ENCODE measurements around the gene AOPEP.

Gene AOPEP

GRCh38 chr9:94785215-94786169, 59.0 kb downstream of the AOPEP start:
- no peak overlapping the region for H3K4me3 ChIP-seq (ENCODE audit: low read depth, low read length)

GRCh38 chr9:94786586-94786985, 60.1 kb downstream of the AOPEP start:
- H3K4me3 ChIP-seq (ENCODE audit: low read depth, low read length), result no peak overlapping the region

GRCh38 chr9:94787266-94787665, 60.8 kb downstream of the AOPEP start:
- H3K4me3 ChIP-seq (ENCODE audit: low read depth, low read length), result no peak overlapping the region

- H3K4me3 ChIP-seq (ENCODE audit: low read depth, low read length), result no peak overlapping the region
Observed at GRCh38 chr9:94788570-94789105, 62.1 kb downstream of the AOPEP start.

GRCh38 chr9:94791435-94791834, 64.9 kb downstream of the AOPEP start:
- no peak overlapping the region for H3K4me3 ChIP-seq (ENCODE audit: low read depth, low read length)

GRCh38 chr9:94792511-94792910, 66.0 kb downstream of the AOPEP start:
- no peak overlapping the region for H3K4me3 ChIP-seq (ENCODE audit: low read depth, low read length)

GRCh38 chr9:94794476-94795167, 68.1 kb downstream of the AOPEP start:
- H3K4me3 ChIP-seq (ENCODE audit: low read depth, low read length), result no peak overlapping the region

- no peak overlapping the region for H3K4me3 ChIP-seq (ENCODE audit: low read depth, low read length)
Observed at GRCh38 chr9:94796687-94797086, 70.2 kb downstream of the AOPEP start.

- H3K4me3 ChIP-seq (ENCODE audit: low read depth, low read length), result no peak overlapping the region
Observed at GRCh38 chr9:94798201-94798600, 71.7 kb downstream of the AOPEP start.

GRCh38 chr9:94798708-94799107, 72.2 kb downstream of the AOPEP start:
- no peak overlapping the region for H3K4me3 ChIP-seq (ENCODE audit: low read depth, low read length)

- H3K4me3 ChIP-seq (ENCODE audit: low read depth, low read length), result no peak overlapping the region
Observed at GRCh38 chr9:94799578-94800264, 73.2 kb downstream of the AOPEP start.

- no peak overlapping the region for H3K4me3 ChIP-seq (ENCODE audit: low read depth, low read length)
Observed at GRCh38 chr9:94800424-94801117, 74.1 kb downstream of the AOPEP start.

GRCh38 chr9:94801234-94801633, 74.7 kb downstream of the AOPEP start:
- no peak overlapping the region for H3K4me3 ChIP-seq (ENCODE audit: low read depth, low read length)

GRCh38 chr9:94801681-94802080, 75.2 kb downstream of the AOPEP start:
- no peak overlapping the region for H3K4me3 ChIP-seq (ENCODE audit: low read depth, low read length)

- H3K4me3 ChIP-seq (ENCODE audit: low read depth, low read length), result no peak overlapping the region
Observed at GRCh38 chr9:94802251-94802650, 75.8 kb downstream of the AOPEP start.

GRCh38 chr9:94802793-94803192, 76.3 kb downstream of the AOPEP start:
- no peak overlapping the region for H3K4me3 ChIP-seq (ENCODE audit: low read depth, low read length)

- no peak overlapping the region for H3K4me3 ChIP-seq (ENCODE audit: low read depth, low read length)
Observed at GRCh38 chr9:94804316-94804715, 77.8 kb downstream of the AOPEP start.

- H3K4me3 ChIP-seq (ENCODE audit: low read depth, low read length), result no peak overlapping the region
Observed at GRCh38 chr9:94805051-94805489, 78.6 kb downstream of the AOPEP start.

- no peak overlapping the region for H3K4me3 ChIP-seq (ENCODE audit: low read depth, low read length)
Observed at GRCh38 chr9:94805585-94805984, 79.1 kb downstream of the AOPEP start.

GRCh38 chr9:94806307-94806893, 79.9 kb downstream of the AOPEP start:
- H3K4me3 ChIP-seq (ENCODE audit: low read depth, low read length), result no peak overlapping the region

Data from iPS-11a (cell line).